Measurements from ENCODE around the gene RFX3.

Gene RFX3

GRCh38 chr9:3525836-3526164 is at the start of gene RFX3:
Gene RFX3 (minus strand): TSS chr9:3526001. CDS start chr9:3395588, 130,413 bp downstream.
- peak; percentile 89 for DNase-seq (ENCODE audit: low spot score)

DNA sequence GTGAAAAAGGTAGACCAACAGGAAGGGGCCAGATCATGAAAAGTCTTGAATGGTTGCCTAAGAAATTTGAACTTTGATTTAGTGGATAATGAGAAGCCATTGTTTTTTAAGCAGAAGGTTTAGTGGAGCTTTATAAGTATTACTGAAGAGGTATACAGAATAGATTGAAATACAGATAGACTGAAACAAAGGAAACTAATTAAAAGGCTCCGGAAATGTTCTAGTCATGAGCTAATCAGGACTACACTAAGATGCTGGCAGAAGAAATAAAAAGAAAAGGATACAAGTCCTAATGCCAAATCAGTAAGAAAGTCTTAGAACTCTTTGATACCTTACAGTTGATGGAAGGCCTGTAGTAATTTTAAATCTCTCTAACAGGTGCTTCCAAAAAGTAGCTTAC is 45.7 kb upstream of the RFX3 start:
- DNase-seq (ENCODE audit: low spot score): no peak

- DNase-seq (ENCODE audit: low spot score): no peak
Measured at GRCh38 chr9:3569529-3569928, 43.7 kb upstream of the RFX3 start.

DNA sequence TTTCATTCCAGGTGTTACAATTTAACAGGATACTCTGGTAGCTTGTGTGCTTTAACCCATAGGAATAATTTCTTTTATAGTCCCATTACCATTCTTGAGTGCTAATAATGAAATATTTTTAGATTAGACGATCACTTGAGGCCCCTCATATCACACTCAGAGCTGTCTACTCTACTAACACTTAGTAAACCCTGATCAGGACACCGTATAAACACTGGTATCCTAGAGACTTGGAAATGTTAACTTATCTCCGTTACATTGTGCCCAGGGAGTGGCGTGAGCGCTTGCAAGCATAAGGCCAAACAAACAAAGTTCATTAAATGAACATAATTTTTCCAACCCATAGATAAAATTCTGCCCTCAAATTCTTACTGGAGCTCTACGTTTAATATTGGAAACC is 42.2 kb upstream of the RFX3 start:
- DNase-seq (ENCODE audit: low spot score): no peak

DNA sequence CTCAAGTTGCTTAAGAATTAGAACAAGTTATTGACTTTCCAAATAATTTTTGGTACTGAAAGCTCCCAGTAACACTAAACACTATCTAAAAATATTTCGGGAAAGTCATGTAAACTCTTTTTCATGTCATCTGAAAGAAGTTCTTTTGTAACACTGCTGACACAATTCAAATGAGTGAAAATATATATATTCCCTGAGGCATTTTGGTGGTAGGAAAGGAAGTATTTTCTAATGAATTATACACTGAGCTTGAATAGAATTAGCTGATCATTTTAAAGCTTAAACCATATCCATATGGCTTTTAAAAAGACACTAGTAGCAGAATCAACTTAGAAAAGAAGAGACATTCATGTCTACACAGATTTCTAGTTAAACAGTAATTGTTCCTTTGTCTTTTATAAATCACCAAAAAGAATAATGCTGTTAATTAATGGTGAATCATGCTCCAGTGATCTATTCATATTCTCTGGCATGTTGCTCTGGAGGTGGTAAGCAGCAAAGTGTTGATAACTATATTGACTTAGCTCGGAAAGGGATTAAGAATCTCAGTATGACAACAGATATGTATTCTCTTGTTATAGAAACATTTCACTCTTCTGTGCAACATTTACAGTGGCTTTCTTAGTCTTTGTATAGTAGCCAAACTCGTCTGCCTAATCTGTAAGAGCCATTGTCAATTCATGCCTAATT is 27.4 kb upstream of the RFX3 start:
- DNase-seq (ENCODE audit: low spot score): no peak

DNA sequence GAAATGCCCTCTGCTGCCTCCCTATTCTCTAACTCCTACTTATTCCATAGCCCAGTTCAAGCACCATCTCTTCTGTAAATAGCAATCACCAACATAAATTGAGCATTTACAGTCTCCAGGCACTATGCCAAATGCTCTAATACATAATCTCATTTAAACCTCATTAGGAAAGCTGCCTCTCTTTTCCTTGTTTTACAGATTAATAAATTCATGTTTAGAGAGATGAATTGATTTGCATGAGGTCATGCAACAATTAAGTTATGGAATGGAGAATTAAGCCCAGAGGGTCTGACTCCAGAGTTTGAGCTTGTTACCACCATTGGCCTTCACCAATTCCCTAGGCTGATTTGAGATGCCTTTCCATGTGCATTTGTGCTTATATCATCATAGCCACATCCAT is 23.4 kb upstream of the RFX3 start:
- no peak for DNase-seq (ENCODE audit: low spot score)

- no peak for DNase-seq (ENCODE audit: low spot score)
Measured at GRCh38 chr9:3548648-3549047, 22.8 kb upstream of the RFX3 start.

- no peak for DNase-seq (ENCODE audit: low spot score)
Measured at GRCh38 chr9:3541206-3541605, 15.4 kb upstream of the RFX3 start.

DNA sequence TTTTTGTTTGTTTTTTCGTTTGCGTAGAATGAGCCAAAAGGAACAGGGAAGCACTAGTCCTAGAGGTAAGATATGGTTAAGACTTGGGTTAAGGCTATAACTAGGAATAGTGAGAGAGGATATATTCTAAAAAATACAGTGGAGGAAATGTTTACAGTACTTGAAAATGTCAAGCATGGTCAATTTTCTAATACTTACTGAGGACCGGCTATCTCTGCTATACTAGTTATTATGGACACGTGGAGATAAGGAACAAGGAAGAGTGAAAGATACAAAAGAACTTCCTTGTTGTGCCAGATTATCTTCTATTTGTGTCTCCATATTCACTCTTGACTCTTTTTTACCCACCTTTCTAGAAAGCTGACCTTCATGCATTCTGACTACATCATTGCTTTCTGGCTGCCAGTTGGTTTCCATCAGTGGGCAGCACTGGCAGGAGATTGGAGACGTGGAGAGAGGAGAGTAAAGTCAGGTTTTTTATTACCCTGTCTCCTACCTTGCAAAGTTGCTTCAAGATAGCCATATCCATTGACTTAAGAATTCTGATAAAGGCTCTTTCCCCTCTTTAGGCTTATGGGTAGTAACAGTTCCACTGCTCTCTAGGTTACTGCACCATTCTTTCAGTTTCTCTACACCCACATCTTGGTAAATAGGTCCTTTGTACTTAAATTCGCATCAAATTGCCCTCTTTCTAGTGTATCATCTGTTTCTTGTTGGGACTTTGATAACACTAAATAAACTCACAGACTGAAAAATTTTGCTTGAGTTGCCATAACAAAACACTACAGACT is 9.0 kb upstream of the RFX3 start:
- DNase-seq (ENCODE audit: low spot score): no peak

DNA sequence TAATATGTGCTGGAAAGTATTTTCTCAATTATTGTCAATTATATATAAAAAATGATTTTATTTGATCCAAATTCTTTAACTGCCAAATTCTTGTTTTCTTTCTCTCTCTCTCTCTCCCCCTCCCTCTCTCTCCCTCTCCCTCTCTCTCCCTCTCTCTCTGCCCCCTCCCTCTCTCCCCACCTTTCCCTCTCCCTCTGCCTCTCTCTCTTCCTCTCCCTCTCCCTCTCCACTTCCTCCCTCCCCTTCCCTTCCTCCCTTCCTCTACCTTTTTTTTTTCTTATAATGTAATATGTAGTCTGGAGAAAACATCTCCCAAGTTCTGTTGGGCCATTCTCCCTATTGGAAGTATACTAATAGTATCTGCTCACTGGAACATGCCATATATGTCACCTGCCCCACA is 6.4 kb upstream of the RFX3 start:
- DNase-seq (ENCODE audit: low spot score): no peak

DNA sequence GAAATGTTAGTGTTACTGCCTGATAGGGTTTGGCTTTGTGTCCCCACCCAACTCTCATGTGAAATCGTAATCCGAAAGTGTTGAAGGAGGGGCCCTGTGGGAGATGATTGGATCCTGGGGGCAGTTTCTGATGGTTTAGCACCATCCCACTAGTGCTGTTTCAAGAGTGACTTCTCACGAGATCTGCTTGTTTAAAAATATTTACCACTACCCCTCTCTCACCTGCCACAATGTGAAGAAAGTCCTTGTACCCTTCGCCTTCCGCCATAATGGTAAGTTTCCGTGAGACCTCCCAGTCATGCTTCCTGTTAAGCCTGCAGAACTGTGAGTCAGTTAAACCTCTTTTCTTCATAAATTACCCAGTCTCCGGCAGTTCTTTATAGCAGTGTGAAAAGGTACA is 2.6 kb upstream of the RFX3 start:
- no peak for DNase-seq (ENCODE audit: low spot score)

DNA sequence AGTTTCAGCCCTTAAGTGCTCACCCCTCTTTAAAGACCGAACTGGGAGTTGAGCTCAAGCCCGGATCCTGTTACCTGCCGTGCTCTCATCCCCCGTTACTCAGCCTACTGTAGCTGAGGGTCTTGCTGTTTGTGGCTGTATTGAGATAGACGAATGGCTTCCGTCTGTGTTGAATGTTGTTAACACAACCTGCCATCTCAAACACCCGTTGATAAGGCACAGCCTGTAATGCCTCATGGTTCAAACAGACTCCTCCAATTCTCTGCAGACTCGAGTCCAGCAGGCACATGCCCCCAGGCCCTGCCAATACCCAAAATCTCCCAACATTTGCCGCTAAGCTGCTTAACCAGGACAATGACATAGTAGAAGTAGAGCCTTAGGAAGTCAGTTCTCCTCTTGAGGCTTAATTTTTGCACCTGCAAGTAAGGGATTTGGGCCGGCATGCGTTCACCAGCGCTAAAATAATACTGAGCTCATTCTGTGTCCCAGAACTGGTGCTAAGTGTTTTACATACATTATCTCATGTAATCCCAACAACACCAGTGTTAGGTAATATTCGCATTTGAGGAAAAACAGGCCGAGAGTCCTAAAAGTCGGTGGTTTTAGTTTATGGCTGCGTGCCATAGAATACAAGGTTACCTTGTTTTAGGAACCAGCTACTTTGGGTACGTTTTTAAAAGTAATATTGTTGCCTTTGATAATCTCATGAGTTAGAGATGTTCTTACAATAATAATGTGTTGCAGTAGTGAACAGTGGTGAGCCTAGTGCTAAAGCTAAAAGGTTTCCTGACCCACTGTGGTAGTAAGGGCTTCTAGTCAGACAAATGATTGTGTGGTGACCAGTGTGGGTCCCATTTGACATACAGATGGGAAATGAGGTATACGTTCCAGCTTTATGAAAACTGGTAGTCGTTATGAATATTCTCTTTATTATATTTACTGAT is 1.5 kb upstream of the RFX3 start:
- no peak for DNase-seq (ENCODE audit: low spot score)

DNA sequence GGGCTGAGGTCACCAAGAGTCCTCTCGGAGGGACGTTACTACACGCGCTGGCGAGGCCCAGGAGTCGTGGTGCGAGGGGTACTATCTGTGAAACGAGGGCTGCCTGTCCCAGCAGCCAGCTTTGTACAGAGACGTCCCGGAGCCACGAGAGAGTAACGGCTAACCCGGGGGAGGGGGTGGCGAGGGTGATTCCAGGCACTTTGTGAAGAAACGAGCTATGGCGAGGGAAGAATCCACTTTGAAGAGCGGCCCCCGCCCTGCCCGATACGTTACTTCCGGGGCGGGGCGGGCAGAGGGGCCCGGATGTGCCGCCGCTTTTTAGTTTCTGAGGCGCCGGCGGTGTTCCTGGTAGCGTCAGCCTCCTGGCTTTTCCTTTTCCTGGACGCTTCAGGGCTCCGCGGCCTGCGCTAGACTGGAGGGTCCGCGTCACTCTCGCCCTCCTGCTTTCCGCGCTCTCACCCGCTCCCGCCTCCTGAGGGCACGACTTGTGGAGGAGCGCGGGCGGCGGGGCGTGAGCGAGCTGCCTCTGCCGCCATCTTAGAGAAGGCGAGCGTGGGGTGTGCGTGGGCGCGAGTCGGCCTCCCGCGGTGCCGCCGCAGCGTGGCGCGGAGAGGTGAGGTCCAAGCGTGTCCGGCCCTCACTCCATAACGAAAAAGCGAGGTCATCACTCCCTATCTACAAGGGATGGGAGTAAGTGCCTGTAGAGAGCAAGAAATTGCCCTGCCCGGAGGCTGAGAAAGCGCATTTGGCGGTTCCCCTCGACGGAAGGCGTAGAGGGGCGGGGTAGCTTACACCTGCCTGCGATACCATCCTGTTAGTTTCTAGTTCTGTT is 580 bp upstream of the RFX3 start:
- DNase-seq (ENCODE audit: low spot score): peak; percentile 82

DNA sequence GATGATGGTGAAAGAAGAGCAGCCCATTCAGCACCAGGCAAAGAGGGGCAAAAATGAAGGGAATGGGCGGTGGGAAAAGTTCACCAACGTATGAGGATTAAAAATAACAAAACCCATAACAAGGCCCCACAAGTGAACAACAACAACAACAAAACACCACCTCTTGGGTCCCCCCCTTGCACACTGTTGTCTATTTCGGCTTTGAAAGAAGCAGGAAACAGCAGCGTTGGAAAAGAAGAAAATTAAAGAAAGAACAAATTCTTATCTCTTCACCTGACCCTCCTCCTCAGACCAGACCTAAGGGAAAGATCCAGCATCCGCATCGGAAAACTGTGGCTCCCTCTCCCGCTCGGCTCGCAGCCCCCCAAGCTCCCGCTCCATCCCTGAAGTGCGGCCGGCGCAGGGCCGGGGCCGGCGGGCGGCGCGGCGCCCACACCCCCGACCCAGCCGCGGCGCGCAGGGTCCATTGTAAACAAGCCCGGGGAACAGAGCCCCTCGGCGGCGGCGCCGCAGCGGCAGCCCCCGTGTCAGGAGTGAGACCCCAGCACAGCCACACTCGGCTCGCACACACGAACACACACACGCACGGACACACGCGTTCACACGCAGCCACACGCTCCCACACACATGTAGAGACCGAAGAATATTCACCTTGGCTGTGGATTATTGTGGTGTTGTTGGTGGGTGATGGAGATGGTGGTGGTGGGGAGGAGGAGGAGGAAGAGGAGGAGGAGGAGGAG is 535 bp downstream of the RFX3 start:
- DNase-seq (ENCODE audit: low spot score): peak; percentile 28

DNA sequence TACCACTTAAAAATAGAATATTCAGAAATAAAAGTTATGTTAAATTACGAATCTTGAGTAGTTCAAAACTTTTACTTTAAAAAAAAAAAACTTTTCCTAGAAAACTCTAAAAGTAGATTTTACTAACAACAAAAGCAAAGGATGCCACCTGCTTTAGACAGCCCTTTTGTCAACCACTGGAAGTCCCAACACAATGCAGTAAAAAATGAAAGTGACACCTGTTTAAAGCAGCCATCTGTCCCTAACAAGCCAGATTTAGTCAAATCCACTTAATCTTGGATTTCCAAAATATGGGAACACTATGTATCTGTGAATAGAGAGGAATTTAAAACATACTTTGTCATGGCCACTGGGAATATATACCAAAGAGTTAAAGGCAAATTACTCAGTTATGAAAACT is 3.8 kb downstream of the RFX3 start:
- no peak for DNase-seq (ENCODE audit: low spot score)

- no peak for DNase-seq (ENCODE audit: low spot score)
Measured at GRCh38 chr9:3520564-3520963, 5.2 kb downstream of the RFX3 start.

DNA sequence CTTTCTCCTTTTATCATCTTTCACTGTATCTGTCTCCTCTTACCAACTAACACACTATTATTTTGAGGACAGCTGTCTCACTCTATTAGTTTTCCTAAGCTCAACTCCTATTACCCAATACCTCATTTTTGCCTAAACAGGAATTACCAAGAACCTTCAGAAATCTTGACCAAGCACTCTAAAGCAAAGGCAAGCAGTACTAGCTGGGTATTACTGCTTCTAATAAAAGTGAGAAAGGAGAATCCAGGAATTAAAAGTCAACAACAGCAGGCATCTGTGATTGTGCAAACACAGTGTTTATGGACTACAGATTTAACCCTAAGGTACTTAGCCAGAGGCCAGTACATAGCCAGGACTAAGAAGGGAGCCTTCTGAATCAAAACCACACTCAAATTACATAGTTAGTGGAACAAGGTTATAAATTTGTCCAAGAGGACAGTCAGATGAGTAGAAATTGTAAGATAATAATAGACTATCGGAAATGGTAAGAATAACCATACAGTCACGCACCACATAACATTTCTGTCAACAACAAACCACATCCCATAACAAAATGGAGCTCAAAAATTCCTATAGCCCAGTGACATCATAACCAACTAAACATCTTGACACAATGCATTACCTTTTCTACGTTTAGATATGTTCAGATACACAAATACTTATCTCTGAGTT is 8.3 kb downstream of the RFX3 start:
- no peak for DNase-seq (ENCODE audit: low spot score)

DNA sequence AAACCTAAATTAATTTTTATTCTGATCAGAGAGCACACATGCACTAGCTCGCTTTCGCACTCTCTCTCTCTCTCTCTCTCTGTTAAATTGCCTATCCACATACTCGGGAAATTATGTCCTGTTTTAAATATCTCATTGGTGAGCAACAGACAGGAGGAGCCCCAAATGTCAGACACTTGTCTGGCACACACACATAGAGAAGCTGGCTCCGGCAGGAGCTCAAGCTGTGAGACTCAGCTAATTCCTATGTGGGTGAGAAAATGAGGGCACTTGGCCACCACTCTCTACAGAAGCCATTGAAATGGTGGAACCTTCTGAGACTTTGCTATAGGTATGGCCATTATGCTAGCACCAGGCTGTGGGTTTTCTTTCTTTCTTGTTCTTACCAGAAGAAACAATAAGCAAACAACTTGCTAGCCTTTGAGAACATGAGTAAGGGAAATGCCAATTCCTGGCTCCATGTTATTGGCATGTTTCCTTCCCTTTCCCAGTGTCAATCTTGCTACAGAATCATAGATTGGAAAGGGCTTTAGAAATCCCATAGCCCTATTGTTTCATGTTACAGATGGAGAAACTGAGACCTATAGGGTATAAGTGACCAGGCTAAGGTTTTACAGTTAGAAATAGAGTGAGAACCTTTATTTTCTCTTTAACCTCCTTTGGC is 9.0 kb downstream of the RFX3 start:
- no peak for DNase-seq (ENCODE audit: low spot score)

- no peak for DNase-seq (ENCODE audit: low spot score)
Measured at GRCh38 chr9:3515405-3515804, 10.4 kb downstream of the RFX3 start.

GRCh38 chr9:3514786-3515185 is 11.0 kb downstream of the RFX3 start:
- DNase-seq (ENCODE audit: low spot score): no peak

All from germinal center (tissue), 1 donor.